EL (cell line): ENCODE results near the gene SPATA4.

ENCODE experiments used
- DNase-seq: peaks from one replicate; pipeline ENCODE4 v3.0.0-alpha.2; 2016

The SPATA4 gene

DNA sequence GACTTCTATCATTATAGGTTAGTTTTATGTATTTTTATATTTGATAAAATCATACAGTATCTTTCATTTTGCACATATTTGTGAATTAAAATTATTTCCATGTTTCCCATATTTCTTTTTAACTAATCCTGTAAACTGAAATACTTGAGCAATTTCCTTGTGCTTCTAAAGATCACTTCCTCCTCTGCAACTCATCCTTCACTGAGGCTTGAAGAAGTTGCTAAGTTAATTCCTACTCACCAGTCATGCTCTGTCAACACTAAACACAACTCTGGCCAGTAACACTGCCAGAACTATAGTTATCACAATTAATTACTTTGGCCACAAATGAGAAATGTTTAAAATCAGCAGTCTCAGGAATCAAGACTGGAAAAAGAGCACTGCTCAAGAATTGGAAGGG is 6.7 kb downstream of the SPATA4 start:
- DNase-seq: no peak

DNA sequence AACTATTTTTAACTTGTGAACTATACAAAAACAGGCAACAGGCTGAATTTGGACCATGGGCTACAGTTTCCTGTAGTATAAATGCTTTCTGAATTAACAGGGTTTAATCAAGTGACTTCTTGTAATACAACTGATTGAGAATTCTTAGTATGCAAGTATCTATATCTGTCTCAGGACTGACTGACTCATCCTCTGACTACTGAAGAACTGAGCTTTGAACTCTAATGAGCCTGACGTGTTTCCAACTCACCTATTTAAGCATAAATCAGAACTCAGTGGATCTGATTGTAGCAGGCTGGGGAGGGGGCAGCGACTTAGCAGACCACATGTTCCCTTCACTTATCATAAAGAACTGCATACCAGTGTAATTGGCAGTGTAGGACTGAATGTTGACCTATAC is 7.8 kb downstream of the SPATA4 start:
- DNase-seq: peak; percentile 36

DNA sequence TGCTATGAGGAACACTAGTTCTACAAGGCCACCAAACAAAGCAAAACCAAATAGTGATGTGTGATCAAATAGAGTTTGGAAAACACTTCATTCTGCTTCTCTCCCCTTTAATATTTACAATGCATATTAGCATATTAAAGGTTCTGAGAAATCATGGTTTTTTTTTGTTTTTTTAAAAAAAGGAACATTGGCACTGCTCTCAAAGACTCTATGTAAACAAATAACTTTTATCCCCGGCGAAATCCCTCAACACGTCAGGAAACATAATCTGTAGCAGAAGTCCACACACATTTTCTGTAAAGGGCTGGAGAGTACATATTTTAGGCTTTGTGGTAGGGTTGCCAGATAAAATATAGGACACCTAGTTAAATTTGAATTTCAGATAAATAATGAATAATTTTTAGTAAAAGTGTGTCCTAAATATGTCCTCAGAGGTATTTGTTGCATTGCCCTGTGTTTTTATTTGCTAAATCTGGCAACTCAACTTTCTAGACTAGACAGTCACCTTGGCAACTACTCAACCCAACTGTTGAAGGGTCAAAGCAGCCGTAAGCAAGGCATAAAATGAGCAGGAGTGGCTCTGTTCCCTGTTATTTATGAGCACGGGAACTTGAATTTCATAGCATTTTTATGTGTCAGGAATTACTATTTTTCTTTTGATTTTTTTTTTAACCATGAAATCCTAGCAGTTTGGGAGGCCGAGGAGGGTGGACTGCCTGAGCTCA is 8.6 kb downstream of the SPATA4 start:
- no peak for DNase-seq

GRCh38 chr4:176186067-176186466 is 9.3 kb downstream of the SPATA4 start:
- DNase-seq: no peak

DNA sequence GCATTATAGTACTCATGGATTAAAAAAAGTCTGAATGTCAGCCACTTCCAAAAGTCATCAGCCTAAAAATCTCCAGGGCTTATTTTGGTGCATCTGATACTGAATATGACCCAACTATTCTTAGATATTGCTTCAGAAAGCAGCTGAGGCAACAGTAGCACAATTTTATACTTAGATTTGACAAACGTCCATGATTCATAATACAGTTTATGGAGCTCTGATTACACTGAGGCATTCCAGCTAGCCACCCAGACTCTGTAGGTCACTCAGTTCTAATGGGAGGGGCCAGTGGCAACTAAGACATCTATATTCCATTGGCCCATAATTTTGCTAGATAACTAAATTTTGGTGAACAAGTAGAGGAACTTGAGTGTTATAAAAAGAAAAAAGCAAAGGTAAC is 10.3 kb downstream of the SPATA4 start:
- peak; percentile 58 for DNase-seq

DNA sequence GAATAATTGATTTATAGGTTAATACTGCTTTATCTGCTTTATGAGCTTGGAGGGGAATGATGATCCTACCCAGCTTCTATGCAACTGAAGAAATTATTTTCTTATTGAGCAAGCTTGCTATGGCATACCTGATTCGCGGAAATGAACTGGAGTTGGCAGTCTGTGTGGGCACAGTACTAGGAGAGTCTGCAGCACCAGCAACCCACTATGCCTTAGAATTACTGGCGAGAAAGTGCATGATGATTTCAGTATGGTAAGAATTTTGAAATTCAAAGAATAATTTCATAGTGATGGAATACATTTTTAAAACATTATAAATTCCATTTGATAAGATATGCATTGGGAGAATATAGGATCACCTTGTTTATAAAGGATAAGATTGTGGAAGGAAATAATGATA is 32.3 kb downstream of the SPATA4 start:
- no peak for DNase-seq

- DNase-seq: no peak
Observed at GRCh38 chr4:176156656-176157055, 38.7 kb downstream of the SPATA4 start.

- DNase-seq: no peak
Observed at GRCh38 chr4:176153124-176153523, 42.3 kb downstream of the SPATA4 start.

GRCh38 chr4:176150704-176151103 is 44.7 kb downstream of the SPATA4 start:
- no peak for DNase-seq

DNA sequence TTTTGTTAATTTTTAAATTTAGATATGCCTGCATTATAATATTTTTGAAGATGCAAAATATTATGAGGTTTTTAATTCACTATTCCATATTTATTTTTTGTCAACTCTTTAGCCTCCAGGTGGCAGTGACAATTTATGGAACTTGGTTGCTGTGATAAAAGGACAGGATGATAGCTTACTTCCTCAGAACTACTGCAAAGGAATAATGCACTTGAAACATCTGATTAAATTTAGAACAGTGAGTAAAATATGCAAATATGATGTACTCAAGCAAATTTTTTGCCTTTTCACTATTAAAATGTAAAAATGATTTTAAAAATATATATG is 45.1 kb downstream of the SPATA4 start:
- peak; percentile 32 for DNase-seq

- DNase-seq: peak; percentile 3
Observed at GRCh38 chr4:176149680-176150355, 45.6 kb downstream of the SPATA4 start.

- DNase-seq: no peak
Observed at GRCh38 chr4:176142253-176142652, 53.1 kb downstream of the SPATA4 start.

GRCh38 chr4:176139518-176139917 is 55.9 kb downstream of the SPATA4 start:
- no peak for DNase-seq

- DNase-seq: peak; percentile 28
Observed at GRCh38 chr4:176137631-176138030, 57.8 kb downstream of the SPATA4 start.

- no peak for DNase-seq
Observed at GRCh38 chr4:176134670-176135069, 60.7 kb downstream of the SPATA4 start.
